H54 (cell line): Measurements from ENCODE around the gene SOX18.

ENCODE experiments used
- DNase-seq: peaks from one replicate; pipeline ENCODE4 v3.0.0; 2011; ENCODE audit warnings: low spot score, mixed read lengths; ENCODE audit not compliant: insufficient read length
- FAIRE-seq: peaks from 3 replicates; lab custom pipeline; 2011; peaks lifted over from hg19 to GRCh38; lab: Jason Lieb, UNC
- POLR2A ChIP-seq: IDR thresholded peaks from 2 replicates; pipeline ENCODE4 v1.6.1; 2011; ENCODE audit warnings: low read depth, mild to moderate bottlenecking, low read length

The SOX18 gene

DNA sequence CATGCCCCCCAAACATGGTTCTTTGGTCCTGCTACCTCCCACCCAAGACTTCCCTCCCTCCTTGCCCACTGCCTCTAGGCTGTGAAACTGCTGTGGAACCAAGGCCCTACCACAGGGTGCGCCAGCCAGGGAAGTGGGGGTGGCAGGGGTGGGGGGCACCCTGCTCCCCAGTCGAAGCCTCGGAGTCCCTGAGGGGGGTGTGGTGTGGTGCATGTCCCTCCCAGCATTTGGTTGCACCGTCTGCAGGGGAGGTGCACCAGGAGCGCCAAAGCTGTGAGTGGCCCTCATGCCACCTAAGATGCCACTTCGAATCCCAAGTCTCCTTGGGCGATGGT lies 28.1 kb upstream of the SOX18 start:
- TF ChIP-seq POLR2A, result no peak
- FAIRE-seq, result no peak
- DNase-seq, result no peak

DNA sequence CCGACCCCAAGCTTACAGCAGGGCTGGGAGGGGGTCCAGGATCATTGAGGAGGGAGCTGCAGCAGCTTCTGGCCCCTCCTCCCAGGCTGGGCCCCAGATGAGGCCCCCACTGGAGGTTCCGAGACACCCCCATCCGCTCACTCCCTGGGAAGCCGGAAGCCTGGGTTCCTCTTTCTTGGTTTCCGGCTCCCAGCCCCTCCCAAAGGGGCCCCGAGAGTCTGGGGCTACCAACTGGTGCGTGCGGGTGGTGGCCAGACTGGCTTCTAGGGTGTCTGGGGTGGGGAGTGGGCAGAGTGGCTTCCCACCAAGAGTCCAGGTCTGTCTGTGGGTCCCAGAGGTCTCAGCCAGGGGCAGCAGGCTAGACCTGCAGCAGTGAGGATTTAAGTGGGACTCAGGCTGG lies 27.7 kb upstream of the SOX18 start:
- TF ChIP-seq POLR2A, result no peak
- FAIRE-seq (no peak), DNase-seq (no peak)

DNA sequence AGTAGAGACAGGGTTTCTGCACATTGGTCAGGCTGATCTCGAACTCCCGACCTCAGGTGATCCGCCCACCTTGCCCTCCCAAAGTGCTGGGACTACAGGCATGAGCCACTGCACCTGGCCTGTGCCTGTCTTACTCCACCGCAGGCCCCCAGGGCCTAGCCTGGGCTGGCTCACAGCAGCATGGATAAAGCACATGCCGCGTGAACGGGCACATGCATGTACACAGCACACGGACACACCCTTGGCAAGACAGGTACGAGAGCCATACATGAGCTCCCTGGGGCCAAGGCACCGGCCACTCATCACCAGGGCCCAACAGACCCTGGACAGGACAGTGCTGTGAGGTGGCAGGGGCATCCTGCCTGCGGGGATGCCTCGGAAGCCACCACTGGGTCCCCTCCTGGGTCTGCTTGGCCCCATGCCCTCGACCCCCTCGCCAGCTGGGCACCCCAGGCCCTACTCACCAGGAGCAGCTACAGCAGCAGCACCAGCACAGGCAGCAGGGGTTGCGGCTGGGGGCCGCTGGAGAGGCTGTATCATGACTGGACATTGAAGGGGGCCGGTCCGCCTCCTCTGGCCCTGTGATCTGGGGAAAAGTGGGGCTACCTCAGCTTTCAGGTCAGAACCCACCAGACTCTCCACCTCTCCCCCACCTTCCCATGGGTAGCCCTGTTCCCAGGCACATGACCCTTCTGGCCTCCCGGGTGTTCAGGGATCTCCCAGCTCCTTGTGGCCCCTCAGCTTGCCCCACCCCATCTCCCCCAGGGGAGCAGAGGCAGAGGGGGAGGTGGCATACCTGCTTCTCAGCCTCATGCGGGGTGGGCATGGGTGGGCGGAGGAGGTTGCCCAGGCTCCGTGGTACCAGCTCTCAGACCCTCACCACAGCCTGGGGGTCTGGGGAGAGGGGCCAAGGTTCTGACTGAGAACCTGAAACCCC lies 26.9 kb upstream of the SOX18 start:
- FAIRE-seq, result no peak
- no peak for TF ChIP-seq POLR2A
- DNase-seq, result no peak

DNA sequence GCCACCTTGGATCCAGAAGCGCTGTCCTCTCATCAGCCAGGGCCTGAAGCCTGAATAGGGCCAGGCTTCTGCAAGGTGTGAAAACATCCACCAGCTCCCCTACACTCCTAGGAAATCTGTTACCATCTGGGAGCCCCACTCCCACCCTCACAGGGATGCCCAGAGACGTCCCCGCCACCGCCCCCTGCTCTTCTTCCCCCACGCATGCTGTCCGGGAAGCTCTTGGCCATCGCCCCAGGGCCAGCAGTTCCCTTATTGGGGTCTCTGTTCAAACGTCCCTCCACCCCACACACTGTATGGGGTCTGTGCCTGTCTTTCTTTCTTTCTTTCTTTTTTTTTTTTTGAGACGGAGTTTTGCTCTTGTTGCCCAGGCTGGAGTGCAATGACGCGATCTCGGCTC lies 26.1 kb upstream of the SOX18 start:
- no peak for DNase-seq
- no peak for TF ChIP-seq POLR2A
- FAIRE-seq, result no peak

DNA sequence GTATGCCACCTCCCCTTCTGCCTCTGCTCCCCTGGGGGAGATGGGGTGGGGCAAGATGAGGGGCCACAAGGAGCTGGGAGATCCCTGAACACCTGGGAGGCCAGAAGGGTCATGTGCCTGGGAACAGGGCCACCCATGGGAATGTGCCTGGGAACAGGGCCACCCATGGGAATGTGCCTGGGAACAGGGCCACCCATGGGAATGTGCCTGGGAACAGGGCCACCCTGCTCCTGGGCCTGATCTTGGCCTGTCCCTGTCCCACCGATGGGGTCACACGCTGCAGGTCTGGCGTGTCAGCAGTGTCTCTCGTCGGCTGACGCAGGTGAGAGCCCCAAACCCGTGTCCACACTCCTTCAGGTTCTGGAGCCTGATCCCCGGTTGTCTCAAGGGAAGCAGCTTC lies 25.5 kb upstream of the SOX18 start:
- FAIRE-seq (no peak), DNase-seq (no peak)
- TF ChIP-seq POLR2A, result no peak

DNA sequence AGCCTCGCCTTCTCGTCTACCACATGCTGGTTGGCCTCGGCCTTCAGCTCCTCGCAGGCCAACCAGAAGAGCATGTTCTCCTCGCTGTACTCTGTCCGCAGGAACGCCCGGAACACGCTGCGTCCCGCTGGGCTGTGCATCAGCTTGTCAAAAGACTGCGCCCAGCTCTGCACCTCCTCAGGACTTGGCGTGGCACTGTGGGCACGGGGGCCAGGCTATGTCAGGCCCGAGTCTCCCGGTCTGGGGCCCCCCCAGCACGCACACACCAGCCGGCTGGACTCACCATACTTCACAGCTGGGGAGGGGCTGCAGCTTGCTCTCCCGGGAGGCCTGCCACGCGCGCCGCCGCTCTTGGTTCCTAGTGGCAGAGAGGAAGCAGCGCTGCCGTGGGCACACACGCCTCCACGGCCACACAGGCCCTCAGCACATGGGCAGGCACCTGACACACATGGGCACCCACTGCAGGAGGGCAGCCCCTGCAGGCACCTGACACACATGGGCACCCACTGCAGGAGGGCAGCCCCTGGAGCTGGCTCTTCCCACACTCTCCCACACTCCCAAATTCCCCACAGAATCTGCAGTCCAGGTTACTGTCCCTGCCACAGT lies 24.8 kb upstream of the SOX18 start:
- DNase-seq (no peak), FAIRE-seq (no peak)
- TF ChIP-seq POLR2A, result no peak

DNA sequence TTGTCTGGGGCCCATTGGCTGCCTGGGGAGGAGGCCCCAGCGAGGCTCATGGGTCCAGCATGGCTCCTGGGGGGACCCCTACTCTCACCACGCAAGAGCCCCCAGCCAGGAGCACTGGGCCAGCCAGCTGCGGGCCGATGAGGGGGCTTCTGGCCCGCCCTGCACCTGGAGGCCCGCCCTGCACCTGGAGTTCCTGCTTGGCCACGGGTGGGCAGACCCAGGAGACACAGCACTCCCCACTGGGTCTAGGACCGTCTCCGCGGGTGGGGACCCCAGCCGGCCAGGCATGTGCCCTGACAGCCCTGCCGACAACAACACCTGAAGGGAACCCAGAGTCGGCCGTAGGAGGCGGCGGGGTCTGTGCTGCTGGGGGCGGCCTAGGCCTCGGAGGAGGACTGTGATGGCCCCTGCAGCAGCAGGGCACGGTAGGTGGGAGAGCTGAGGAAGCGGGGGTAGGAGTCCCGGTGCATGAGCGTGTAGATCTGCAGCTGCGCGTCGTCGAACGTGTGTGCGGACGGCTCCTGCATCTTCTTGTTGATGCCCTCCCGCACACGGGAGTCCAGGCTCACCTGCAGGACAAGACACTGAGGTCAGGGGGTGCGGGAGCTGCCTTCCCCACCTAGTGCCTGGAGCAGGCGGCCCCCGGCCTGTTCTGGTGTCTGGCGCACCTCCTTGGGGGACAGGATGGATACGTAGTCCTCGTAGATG lies 24.2 kb upstream of the SOX18 start:
- TF ChIP-seq POLR2A, result no peak
- DNase-seq (no peak), FAIRE-seq (no peak)

DNA sequence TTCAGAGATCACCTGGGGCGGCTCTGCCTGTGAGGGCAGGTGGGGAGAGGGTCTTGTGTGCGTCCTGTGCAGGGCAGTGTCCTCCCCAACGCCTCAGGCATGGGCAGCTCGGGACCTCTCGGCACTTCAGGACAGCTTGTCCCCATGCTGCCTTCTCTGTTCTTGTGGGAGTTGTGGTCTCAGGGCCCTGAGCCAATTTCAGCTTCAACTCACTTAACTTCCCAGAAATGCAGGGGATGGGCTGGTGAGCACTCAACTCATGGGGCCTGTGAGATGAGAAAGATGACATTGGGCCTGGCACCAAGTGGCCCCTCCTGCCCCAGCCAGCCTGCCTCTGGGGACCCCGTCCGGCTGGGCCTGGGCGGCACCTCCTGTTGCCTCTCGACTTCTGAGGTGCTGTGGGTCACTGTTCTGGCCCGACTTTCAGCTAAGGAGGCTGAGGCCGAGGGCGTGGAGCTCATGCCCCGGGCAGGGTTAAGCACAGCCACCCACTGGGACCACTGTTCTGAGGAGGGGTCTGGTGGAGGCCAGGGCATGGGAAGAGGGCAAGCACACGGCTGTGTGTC lies 23.1 kb upstream of the SOX18 start:
- no peak for TF ChIP-seq POLR2A
- DNase-seq (no peak), FAIRE-seq (no peak)

DNA sequence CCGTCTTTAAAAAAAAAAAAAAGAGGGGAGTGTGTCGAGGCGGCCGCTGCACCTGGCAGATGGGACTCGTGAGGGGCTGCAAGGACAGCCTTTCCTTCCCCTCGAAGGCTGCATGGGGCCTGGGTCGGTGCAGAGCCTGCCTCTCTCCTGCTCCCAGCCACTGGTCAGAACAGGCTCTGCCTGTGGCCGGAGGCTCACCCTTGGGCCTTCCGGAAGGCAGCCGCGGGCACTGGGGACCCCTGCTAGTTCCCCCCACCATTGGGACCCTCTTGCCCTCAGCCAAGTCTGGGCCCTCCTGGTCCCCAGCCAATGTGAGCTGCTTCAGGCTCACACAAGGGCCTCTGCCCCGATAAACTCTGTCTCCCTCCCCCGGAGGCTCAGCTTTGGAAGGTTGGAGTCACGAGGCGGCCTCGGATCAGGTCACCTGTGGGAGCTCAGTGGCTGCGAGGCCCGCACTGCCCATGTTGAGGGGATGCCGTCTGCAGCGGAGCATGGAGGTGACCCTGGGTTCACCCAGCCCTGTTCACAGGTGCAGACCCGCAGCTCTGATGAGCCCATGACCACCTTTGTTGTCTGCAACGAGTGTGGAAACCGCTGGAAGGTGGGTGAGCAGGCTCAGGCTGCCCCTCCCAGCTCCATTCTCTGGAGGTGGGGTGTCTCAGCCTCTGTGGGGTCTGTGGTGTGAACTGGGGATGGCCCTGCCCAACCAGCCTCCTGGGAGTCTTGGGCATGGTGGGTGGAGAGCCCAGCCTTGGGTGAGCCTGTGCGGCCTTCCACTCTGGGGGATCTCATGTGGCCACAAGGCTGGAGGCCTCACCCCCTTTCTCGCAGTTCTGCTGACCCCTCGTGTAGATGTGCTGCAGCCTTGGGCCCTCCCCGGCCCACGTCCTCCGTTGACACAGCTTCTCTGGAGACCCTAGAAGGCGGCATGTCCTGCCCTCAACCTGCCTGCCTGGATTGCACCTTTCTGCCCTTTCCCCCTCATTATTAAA lies 22.2 kb upstream of the SOX18 start:
- no peak for TF ChIP-seq POLR2A
- FAIRE-seq (no peak), DNase-seq (no peak)

DNA sequence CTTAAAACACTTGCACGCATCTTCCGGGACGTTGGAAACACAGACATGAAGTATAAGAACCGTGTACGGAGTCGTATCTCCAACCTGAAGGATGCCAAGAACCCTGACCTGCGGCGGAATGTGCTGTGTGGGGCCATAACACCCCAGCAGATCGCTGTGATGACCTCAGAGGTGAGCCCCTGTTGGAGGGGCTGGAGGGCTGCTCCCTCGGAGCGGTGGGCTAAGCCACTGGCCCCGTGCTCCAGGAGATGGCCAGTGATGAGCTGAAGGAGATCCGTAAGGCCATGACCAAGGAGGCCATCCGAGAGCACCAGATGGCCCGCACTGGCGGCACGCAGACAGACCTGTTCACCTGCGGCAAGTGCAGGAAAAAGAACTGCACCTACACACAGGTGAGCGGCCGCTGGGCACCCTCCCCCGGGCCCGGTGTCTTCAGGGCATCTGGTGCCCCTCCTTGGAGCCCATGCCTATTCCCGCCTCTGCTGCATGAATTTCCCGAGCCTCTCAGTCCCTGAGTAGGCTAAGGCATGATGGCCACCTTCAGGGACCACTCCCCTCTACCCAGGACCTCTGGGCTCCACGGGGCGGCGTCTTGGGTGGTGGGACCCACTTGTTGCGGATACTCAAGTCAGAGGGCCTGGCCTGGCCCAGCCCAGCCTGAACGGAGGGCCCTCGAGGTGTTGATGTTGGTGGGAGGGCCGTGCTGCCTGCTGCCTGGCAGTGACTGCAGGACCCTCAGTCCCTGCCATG lies 21.0 kb upstream of the SOX18 start:
- no peak for TF ChIP-seq POLR2A
- no peak for FAIRE-seq
- DNase-seq, result no peak

DNA sequence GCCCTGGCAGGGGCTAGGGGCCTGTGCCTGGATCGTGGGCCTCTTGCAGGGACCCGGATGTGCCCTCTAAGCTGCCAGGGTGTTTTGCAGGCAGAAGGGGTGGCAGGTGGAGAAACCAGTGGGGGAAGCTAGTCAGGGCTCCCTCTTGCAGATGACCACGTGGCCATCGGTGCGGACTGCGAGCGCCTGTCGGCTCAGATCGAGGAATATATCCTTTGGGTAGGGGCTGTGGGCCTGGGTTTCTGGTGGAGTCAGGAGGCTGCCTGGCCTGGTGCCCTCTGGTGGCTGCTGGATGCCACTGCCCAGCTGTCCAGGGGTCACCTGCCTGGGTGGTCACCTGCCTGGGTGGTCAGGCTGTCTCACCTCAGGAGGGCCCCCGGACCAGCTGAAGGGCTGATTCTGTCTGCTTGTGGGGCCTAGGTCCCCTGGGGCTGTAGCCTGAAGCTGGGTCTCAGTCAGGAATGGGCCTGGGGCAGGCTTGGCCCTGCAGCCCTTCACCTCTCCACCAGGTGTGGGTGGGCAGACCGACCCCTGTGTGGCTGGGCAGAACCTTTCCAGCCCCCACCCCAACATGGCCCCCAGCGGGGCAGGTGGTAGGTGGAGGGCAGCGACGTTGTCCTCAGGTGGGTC lies 20.3 kb upstream of the SOX18 start:
- DNase-seq, result no peak
- TF ChIP-seq POLR2A, result no peak
- no peak for FAIRE-seq

DNA sequence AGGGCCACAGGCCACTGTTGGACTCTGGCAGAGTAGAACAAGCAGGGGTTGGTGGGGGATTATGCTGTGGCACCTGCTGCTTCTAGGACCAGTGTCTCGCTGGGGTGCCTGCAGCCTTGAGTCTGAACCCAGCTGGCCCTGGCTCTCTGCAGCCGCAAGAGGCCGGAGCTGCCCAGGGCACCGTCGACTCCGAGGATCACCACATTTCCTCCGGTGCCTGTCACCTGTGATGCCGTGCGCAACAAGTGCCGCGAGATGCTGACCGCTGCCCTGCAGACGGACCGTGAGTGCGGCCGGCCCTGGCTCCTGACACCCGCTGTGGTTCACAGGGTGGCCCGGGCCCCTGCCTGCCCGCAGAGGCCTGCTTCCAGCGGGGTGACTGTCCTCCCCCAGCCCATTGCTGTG lies 19.8 kb upstream of the SOX18 start:
- no peak for FAIRE-seq
- no peak for TF ChIP-seq POLR2A
- DNase-seq, result no peak
